ENCODE measurements around the gene ERMARD. TPM values are rescaled to one million over a fixed set of nuclear protein-coding genes. Genes with fewer than 3 reads are reported as not detected.
A peak's percentile ranks its signal among the peaks of the same experiment; 100 is the strongest.

Gene ERMARD
- total RNA-seq, 1 donor from 2014 or later = 30.3 TPM

GRCh38 chr6:169826697-169827096 is 75.3 kb downstream of the ERMARD start:
- DNase-seq (ENCODE audit: low spot score, unreplicated experiment) = no peak
- H3K27me3 Mint-ChIP-seq = no peaks in the 10 kb centered on the region

GRCh38 chr6:169827290-169827717 is 75.9 kb downstream of the ERMARD start:
- Mint-ChIP-seq H3K27me3 (no peaks in the 10 kb centered on the region), H3K4me3 (ENCODE audit: low read depth) (no peak overlapping the region), H3K4me1 (ENCODE audit: low read depth) (peaks cover 14% of the 10 kb centered on the region), H3K27ac (no peak overlapping the region), H3K36me3 (ENCODE audit: insufficient read depth) (peaks cover 4% of the 10 kb centered on the region), H3K9me3 (ENCODE audit: low read depth) (peaks cover 11% of the 10 kb centered on the region)
- no peak for TF ChIP-seq CTCF (IDR thresholded peaks at IDR 0.05; ENCODE audit: unreplicated experiment)
- DNase-seq (ENCODE audit: low spot score, unreplicated experiment) = peak; percentile 2

More at GRCh38 chr6:169826697-169827096, 75.3 kb downstream of the ERMARD start:
- TF ChIP-seq CTCF (IDR thresholded peaks at IDR 0.05; ENCODE audit: unreplicated experiment) = no peak
- Mint-ChIP-seq H3K4me1 (ENCODE audit: low read depth) (peaks cover 9% of the 10 kb centered on the region), H3K27ac (peak overlapping the region; percentile 8), H3K4me3 (ENCODE audit: low read depth) (no peak overlapping the region), H3K9me3 (ENCODE audit: low read depth) (peaks cover 15% of the 10 kb centered on the region), H3K36me3 (ENCODE audit: insufficient read depth) (peaks cover 8% of the 10 kb centered on the region)

- Mint-ChIP-seq H3K27ac (no peak overlapping the region), H3K36me3 (ENCODE audit: insufficient read depth) (peaks cover 2% of the 10 kb centered on the region), H3K4me1 (ENCODE audit: low read depth) (peaks cover 21% of the 10 kb centered on the region), H3K27me3 (no peaks in the 10 kb centered on the region), H3K4me3 (ENCODE audit: low read depth) (no peak overlapping the region), H3K9me3 (ENCODE audit: low read depth) (peaks cover 6% of the 10 kb centered on the region)
- DNase-seq (ENCODE audit: low spot score, unreplicated experiment) = peak; percentile 8
- TF ChIP-seq CTCF (IDR thresholded peaks at IDR 0.05; ENCODE audit: unreplicated experiment) = no peak
Measured at GRCh38 chr6:169828176-169828575, 76.8 kb downstream of the ERMARD start.

GRCh38 chr6:169829786-169830185 is 78.4 kb downstream of the ERMARD start:
- Mint-ChIP-seq H3K27ac (no peak overlapping the region), H3K27me3 (no peaks in the 10 kb centered on the region), H3K9me3 (ENCODE audit: low read depth) (peaks cover 13% of the 10 kb centered on the region), H3K36me3 (ENCODE audit: insufficient read depth) (peaks cover 8% of the 10 kb centered on the region), H3K4me1 (ENCODE audit: low read depth) (peaks cover 26% of the 10 kb centered on the region), H3K4me3 (ENCODE audit: low read depth) (no peak overlapping the region)
- no peak for TF ChIP-seq CTCF (IDR thresholded peaks at IDR 0.05; ENCODE audit: unreplicated experiment)
- peak; percentile 9 for DNase-seq (ENCODE audit: low spot score, unreplicated experiment)

GRCh38 chr6:169830876-169831275 is 79.5 kb downstream of the ERMARD start:
- no peaks in the 10 kb centered on the region for H3K27me3 Mint-ChIP-seq
- H3K4me1 Mint-ChIP-seq (ENCODE audit: low read depth) = peaks cover 26% of the 10 kb centered on the region
- peaks cover 8% of the 10 kb centered on the region for H3K36me3 Mint-ChIP-seq (ENCODE audit: insufficient read depth)
- DNase-seq (ENCODE audit: low spot score, unreplicated experiment) = no peak
- H3K27ac Mint-ChIP-seq = no peak overlapping the region
- no peak for TF ChIP-seq CTCF (IDR thresholded peaks at IDR 0.05; ENCODE audit: unreplicated experiment)
- peaks cover 21% of the 10 kb centered on the region for H3K9me3 Mint-ChIP-seq (ENCODE audit: low read depth)
- H3K4me3 Mint-ChIP-seq (ENCODE audit: low read depth) = no peak overlapping the region

Other genes starting within 250 kb of the ERMARD start
- 118 and 123 TPM in 2 replicates for gene WDR27, start 49.6 kb upstream of the ERMARD start, total RNA-seq
- gene C6orf120, start 49.5 kb upstream of the ERMARD start, total RNA-seq = 25.3 and 25.8 TPM in 2 replicates
- 103 and 105 TPM in 2 replicates for gene PHF10, start 27.1 kb upstream of the ERMARD start, total RNA-seq
- gene DYNLT2, start 50 bp upstream of the ERMARD start, total RNA-seq = 1.6 and 1.8 TPM in 2 replicates